ENCODE measurements around the gene C1R. TPM values are rescaled to one million over a fixed set of nuclear protein-coding genes. Genes with fewer than 3 reads are reported as not detected.
A peak's percentile ranks its signal among the peaks of the same experiment; 100 is the strongest.
"Not testable (repeated sequence)": the region's sequence is repeated elsewhere in the genome, so short reads cannot be mapped to it uniquely, and the experiment has no call there.

Gene C1R
- total RNA-seq, 1 donor from 2014 or later, result 35.1 TPM

GRCh38 chr12:7109572-7109920, 17.3 kb upstream of the C1R start:
- DNase-seq (ENCODE audit: extremely low spot score, unreplicated experiment), result no peak

GRCh38 chr12:7108796-7109571, 16.7 kb upstream of the C1R start, which contains the start of gene C1RL:
Gene C1RL, minus strand, starts transcription at chr12:7109214. Its CDS starts 34 bp downstream, at chr12:7109180.
- Mint-ChIP-seq H3K27ac (ENCODE audit: unreplicated experiment) (peak within 1 kb of the TSS; percentile 90), H3K4me1 (ENCODE audit: unreplicated experiment) (peaks cover 21% of the 10 kb centered on the region), H3K4me3 (ENCODE audit: unreplicated experiment) (peak within 1 kb of the TSS; percentile 81), H3K9me3 (ENCODE audit: unreplicated experiment) (peaks cover 12% of the 10 kb centered on the region), H3K27me3 (ENCODE audit: unreplicated experiment) (peaks cover 1% of the 10 kb centered on the region), H3K36me3 (ENCODE audit: unreplicated experiment) (peaks cover 8% of the 10 kb centered on the region)
- peak; percentile 93 for DNase-seq (ENCODE audit: extremely low spot score, unreplicated experiment)
- TF ChIP-seq CTCF (IDR thresholded peaks at IDR 0.05), result peak; percentile 96

More at GRCh38 chr12:7109572-7109920, 17.3 kb upstream of the C1R start:
- Mint-ChIP-seq H3K4me1 (ENCODE audit: unreplicated experiment) (peaks cover 21% of the 10 kb centered on the region), H3K4me3 (ENCODE audit: unreplicated experiment) (peak overlapping the region; percentile 5), H3K27ac (ENCODE audit: unreplicated experiment) (no peak overlapping the region), H3K36me3 (ENCODE audit: unreplicated experiment) (peaks cover 8% of the 10 kb centered on the region), H3K27me3 (ENCODE audit: unreplicated experiment) (peaks cover 4% of the 10 kb centered on the region), H3K9me3 (ENCODE audit: unreplicated experiment) (peaks cover 12% of the 10 kb centered on the region)
- no peak for TF ChIP-seq CTCF (IDR thresholded peaks at IDR 0.05)

GRCh38 chr12:7108003-7108795, 16.0 kb upstream of the C1R start:
- Mint-ChIP-seq H3K36me3 (ENCODE audit: unreplicated experiment) (peaks cover 8% of the 10 kb centered on the region), H3K4me3 (ENCODE audit: unreplicated experiment) (peak overlapping the region; percentile 81), H3K4me1 (ENCODE audit: unreplicated experiment) (peaks cover 17% of the 10 kb centered on the region), H3K9me3 (ENCODE audit: unreplicated experiment) (peaks cover 12% of the 10 kb centered on the region), H3K27ac (ENCODE audit: unreplicated experiment) (peak overlapping the region; percentile 90), H3K27me3 (ENCODE audit: unreplicated experiment) (peaks cover 6% of the 10 kb centered on the region)
- DNase-seq (ENCODE audit: extremely low spot score, unreplicated experiment), result no peak
- no peak for TF ChIP-seq CTCF (IDR thresholded peaks at IDR 0.05)

GRCh38 chr12:7107636-7108002, 15.4 kb upstream of the C1R start:
- peak overlapping the region; percentile 81 for H3K4me3 Mint-ChIP-seq (ENCODE audit: unreplicated experiment)
- no peak for TF ChIP-seq CTCF (IDR thresholded peaks at IDR 0.05)
- H3K27ac Mint-ChIP-seq (ENCODE audit: unreplicated experiment), result peak overlapping the region; percentile 90
- no peak for DNase-seq (ENCODE audit: extremely low spot score, unreplicated experiment)
- H3K4me1 Mint-ChIP-seq (ENCODE audit: unreplicated experiment), result peaks cover 16% of the 10 kb centered on the region
- peaks cover 10% of the 10 kb centered on the region for H3K36me3 Mint-ChIP-seq (ENCODE audit: unreplicated experiment)
- H3K27me3 Mint-ChIP-seq (ENCODE audit: unreplicated experiment), result peaks cover 9% of the 10 kb centered on the region
- H3K9me3 Mint-ChIP-seq (ENCODE audit: unreplicated experiment), result peaks cover 12% of the 10 kb centered on the region

GRCh38 chr12:7107181-7107580, 14.9 kb upstream of the C1R start:
- H3K36me3 Mint-ChIP-seq (ENCODE audit: unreplicated experiment), result peaks cover 10% of the 10 kb centered on the region
- peaks cover 12% of the 10 kb centered on the region for H3K9me3 Mint-ChIP-seq (ENCODE audit: unreplicated experiment)
- H3K27me3 Mint-ChIP-seq (ENCODE audit: unreplicated experiment), result peaks cover 14% of the 10 kb centered on the region
- H3K4me1 Mint-ChIP-seq (ENCODE audit: unreplicated experiment), result peaks cover 16% of the 10 kb centered on the region
- H3K27ac Mint-ChIP-seq (ENCODE audit: unreplicated experiment); DNase-seq (ENCODE audit: extremely low spot score, unreplicated experiment); H3K4me3 Mint-ChIP-seq (ENCODE audit: unreplicated experiment): not testable (repeated sequence)
